ENCODE measurements around the gene GLCE.

DNA sequence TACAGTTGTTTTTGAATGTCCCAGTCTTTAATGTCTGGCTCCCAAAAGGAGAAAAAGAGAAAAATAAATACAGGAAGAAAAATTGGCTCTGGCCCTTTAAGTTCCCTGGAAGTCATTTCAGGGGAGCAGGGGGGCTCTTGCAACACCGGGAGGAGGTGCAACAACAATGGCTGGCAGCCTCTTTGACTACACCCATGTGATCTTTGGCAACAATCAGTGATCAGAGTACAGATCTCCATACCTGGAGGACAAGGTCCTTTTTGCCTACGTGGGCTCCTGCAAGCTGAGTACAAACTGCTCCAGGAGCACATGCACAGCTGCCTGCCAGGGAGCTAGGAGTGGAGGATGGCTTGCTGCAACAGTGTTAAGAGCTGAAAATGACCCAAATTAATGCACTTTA, 63.9 kb downstream of the GLCE start:
- TF ChIP-seq POLR2A (IDR thresholded peaks at IDR 0.05) (no peak), CTCF (IDR thresholded peaks at IDR 0.05) (no peak)

Data from heart left ventricle (tissue), 13 donors.